AG04449 (cell line): ENCODE results near the gene VSIG8.

Experiments
- CTCF ChIA-PET: fragments of 350-600 bp; formaldehyde crosslinking; extraction: SDS; loops from one replicate; lab custom pipeline; 2021; ENCODE audit warnings: antibody characterized with exemption; lab: Yijun Ruan, JAX
- POLR2A ChIA-PET: fragments of 400-600, 350-600 bp; formaldehyde crosslinking; extraction: SDS; loops from one replicate; lab custom pipeline; 2020; ENCODE audit warnings: antibody characterized with exemption, inconsistent platforms; lab: Yijun Ruan, JAX
- DNase-seq: peaks from one replicate; pipeline ENCODE4 v3.0.0-alpha.2; 2010; ENCODE audit warnings: low read depth, low spot score
- H3K4me3 ChIP-seq: 2 replicates; pipeline ENCODE4 v1.5.1; 2011; ENCODE audit warnings: low read depth, mild to moderate bottlenecking, control low read depth, low read length
- TF ChIP-seq, protein P1 (sequence below): IDR thresholded peaks from one replicate; pipeline ENCODE4 v1.5.1; 2011; ENCODE audit warnings: mild to moderate bottlenecking, moderate library complexity, low read length, control low read depth, inconsistent platforms; ENCODE audit not compliant: insufficient read depth; ENCODE audit errors: missing control alignments

The VSIG8 gene

DNA sequence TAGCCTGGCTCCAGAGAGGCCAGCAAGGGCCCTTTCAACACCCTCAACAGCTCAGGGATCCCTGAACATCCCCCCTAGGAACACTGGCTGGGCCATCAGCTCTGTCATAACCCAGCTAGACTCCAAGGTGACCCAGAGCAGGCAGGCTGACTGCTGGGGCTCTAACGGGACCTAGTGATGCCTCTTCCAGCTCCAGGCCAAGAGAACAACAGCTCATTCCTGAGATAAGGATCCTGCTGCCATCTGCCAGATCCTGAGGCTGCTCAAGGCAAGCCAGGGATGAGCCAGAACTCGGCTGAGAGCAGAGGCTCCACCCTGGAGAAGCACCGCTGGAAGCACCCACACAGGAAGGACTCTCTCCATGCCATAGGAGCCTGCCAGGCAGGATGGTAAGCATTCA lies 2.0 kb downstream of the VSIG8 start:
- CTCF ChIA-PET = interaction anchor here (0.8 to 1.5 kb wide), 2 partner anchors 32 to 63 kb away, joined by 3 to 5 read pairs; no protein-coding TSS in a partner anchor
- no peak for DNase-seq
- TF ChIP-seq, protein P1, sequence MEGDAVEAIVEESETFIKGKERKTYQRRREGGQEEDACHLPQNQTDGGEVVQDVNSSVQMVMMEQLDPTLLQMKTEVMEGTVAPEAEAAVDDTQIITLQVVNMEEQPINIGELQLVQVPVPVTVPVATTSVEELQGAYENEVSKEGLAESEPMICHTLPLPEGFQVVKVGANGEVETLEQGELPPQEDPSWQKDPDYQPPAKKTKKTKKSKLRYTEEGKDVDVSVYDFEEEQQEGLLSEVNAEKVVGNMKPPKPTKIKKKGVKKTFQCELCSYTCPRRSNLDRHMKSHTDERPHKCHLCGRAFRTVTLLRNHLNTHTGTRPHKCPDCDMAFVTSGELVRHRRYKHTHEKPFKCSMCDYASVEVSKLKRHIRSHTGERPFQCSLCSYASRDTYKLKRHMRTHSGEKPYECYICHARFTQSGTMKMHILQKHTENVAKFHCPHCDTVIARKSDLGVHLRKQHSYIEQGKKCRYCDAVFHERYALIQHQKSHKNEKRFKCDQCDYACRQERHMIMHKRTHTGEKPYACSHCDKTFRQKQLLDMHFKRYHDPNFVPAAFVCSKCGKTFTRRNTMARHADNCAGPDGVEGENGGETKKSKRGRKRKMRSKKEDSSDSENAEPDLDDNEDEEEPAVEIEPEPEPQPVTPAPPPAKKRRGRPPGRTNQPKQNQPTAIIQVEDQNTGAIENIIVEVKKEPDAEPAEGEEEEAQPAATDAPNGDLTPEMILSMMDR = no peak
- no peak overlapping the region for H3K4me3 ChIP-seq
- POLR2A ChIA-PET = interaction anchor here (1.2 kb wide), 1 partner anchor 9 kb away, joined by 4 read pairs; no protein-coding TSS in a partner anchor

DNA sequence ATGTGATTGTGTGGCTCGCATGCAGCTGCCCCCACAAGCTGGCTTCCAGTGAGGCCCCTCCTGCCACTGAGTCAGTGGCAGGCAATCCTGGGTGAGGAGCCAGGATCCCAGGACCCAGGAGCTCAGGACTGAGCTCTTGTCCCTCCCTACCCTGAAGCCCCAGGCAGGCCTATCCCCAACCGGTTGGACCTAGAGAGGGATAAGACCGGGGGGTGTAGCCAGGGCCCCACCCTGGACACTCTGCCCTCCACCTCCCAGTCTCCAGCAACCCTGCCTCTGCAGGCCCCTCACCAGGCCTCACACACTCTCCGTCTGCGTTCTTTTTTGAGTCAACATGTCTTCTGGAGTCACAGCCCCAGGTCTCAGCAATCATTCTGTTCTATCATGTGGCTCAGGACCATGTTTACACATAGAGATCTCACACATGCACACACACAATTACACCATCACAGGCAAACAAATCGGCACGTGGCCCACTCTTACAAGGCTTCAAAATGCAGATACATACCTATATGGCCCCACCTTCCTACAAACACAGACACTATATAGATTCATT lies 2.6 kb downstream of the VSIG8 start:
- ChIA-PET CTCF (interaction anchor here (0.8 kb wide), 1 partner anchor 62 kb away, joined by 3 read pairs; no protein-coding TSS in a partner anchor), POLR2A (interaction anchor here (1.2 kb wide), 1 partner anchor 9 kb away, joined by 4 read pairs; no protein-coding TSS in a partner anchor)
- H3K4me3 ChIP-seq = no peak overlapping the region
- TF ChIP-seq, protein P1 = no peak
- DNase-seq = no peak

DNA sequence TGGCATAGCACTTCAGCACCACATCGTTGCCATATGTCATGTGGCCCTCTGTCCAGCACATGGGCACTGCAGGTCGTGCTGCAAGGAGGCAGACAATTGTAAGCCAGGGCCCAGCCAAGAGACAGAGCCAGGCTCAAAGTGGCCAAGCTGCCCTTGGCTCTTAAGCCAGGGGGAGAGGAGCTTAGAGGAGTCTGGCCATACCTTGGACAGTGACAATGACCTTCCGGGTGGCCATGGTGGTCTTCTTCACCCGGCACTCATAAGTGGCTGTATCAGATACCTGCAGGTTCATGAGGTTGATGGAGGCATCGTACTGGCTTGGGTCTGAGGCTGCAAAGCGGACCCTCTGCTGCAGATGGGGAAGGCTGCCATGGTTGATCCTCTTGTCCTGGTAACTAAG lies 4.6 kb downstream of the VSIG8 start:
- ChIA-PET CTCF (interaction anchor here (1.6 to 1.7 kb wide), 2 partner anchors 36 to 59 kb away, joined by 3 to 5 read pairs; no protein-coding TSS in a partner anchor), POLR2A (no interaction called here)
- TF ChIP-seq, protein P1 = no peak
- DNase-seq = no peak
- no peak overlapping the region for H3K4me3 ChIP-seq

GRCh38 chr1:159856576-159856975 lies 5.9 kb downstream of the VSIG8 start:
- CTCF ChIA-PET = interaction anchor here (1.6 to 1.7 kb wide), 2 partner anchors 35 to 57 kb away, joined by 3 to 5 read pairs; no protein-coding TSS in a partner anchor
- no peak overlapping the region for H3K4me3 ChIP-seq
- TF ChIP-seq, protein P1 = no peak
- POLR2A ChIA-PET = no interaction called here
- DNase-seq = no peak

DNA sequence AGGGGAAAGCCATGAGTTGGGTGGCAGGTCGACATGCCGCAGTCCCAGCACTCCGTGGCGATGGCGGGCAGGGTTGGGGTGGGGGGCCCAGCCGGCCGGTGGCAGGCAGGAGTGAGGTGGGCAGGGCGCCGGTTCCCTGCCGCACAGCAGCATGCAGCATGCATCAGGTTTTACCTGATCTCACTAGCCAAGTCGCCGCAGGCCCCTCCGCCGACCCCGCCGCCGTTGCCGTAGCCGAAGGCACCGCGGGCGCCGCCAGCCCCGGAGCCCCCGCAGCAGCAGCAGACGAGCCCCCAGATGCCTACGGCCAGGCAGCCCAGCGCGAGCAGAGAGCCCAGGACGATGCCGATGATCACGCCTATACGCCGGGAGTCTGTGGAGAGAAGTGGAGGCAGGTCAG lies 6.7 kb downstream of the VSIG8 start:
- DNase-seq = no peak
- CTCF ChIA-PET = interaction anchor here (0.8 to 1.0 kb wide), 2 partner anchors 35 to 57 kb away, joined by 4 read pairs; no protein-coding TSS in a partner anchor
- peak overlapping the region; percentile 63 for H3K4me3 ChIP-seq
- TF ChIP-seq, protein P1 = no peak
- POLR2A ChIA-PET = interaction anchor here (0.6 kb wide), 1 partner anchor 1838 kb away, joined by 3 read pairs; no protein-coding TSS in a partner anchor

- ChIA-PET POLR2A (interaction anchor here (0.9 to 1.2 kb wide), 3 partner anchors 18 to 35 kb away, joined by 3 to 6 read pairs (median 3); no protein-coding TSS in a partner anchor), CTCF (interaction anchor here (0.8 to 5.5 kb wide), 5 partner anchors 12 to 56 kb away, joined by 3 to 57 read pairs (median 5); no protein-coding TSS in a partner anchor)
- TF ChIP-seq, protein P1 = no peak
- H3K4me3 ChIP-seq = peak overlapping the region; percentile 63
- DNase-seq = no peak
Measured at GRCh38 chr1:159854693-159855192, 7.7 kb downstream of the VSIG8 start.
